Lung (tissue), 12 donors: Measurements from ENCODE around the gene LEMD2. TPM values are rescaled to one million over a fixed set of nuclear protein-coding genes. Genes with fewer than 3 reads are reported as not detected.
A peak's percentile ranks its signal among the peaks of the same experiment; 100 is the strongest.

ENCODE experiments used
- ATAC-seq: fragments of 200-7000 bp; cut with Tn5 transposase; one replicate; pipeline ENCODE4 v1.9.1; 2020; ENCODE audit warnings: moderate number of reproducible peaks; ENCODE audit not compliant: insufficient read depth, low FRiP score
- DNase-seq, 3 donors: peaks; one replicate each; pipeline ENCODE4 v3.0.0-alpha.2; 2013 to 2017
- H3K27ac ChIP-seq, 2 donors: one replicate each; pipeline ENCODE4 v1.5.1; 2013; ENCODE audit warnings: mild to moderate bottlenecking in 2 of 2, moderate library complexity in 2 of 2, control low read depth in 1 of 2, inconsistent platforms in 1 of 2, low read depth in 1 of 2, low read length in 1 of 2
- H3K27me3 ChIP-seq, 3 donors: one replicate each; pipeline ENCODE4 v1.5.1; 2013; ENCODE audit warnings: low read length in 2 of 3; ENCODE audit not compliant: control insufficient read depth in 3 of 3, insufficient read depth in 3 of 3
- H3K36me3 ChIP-seq, 4 donors: one replicate each; pipeline ENCODE4 v1.5.1; 2013; ENCODE audit warnings: low read length in 4 of 4, mild to moderate bottlenecking in 1 of 4, moderate library complexity in 1 of 4; ENCODE audit not compliant: control insufficient read depth in 4 of 4, insufficient read depth in 4 of 4
- H3K4me1 ChIP-seq, 5 donors: one replicate each; pipeline ENCODE4 v1.5.1; 2013; ENCODE audit warnings: low read length in 5 of 5, mild to moderate bottlenecking in 2 of 5, moderate library complexity in 1 of 5; ENCODE audit not compliant: control insufficient read depth in 5 of 5, insufficient read depth in 5 of 5
- H3K4me3 ChIP-seq: one replicate; pipeline ENCODE4 v1.5.1; 2013; ENCODE audit warnings: mild to moderate bottlenecking, control low read depth, moderate library complexity
- H3K9ac ChIP-seq, 2 donors: one replicate each; pipeline ENCODE4 v1.5.1; 2013; ENCODE audit warnings: low read length in 2 of 2, control low read depth in 1 of 2; ENCODE audit not compliant: insufficient read depth in 1 of 2
- H3K9me3 ChIP-seq, 4 donors: one replicate each; pipeline ENCODE4 v1.5.1; 2013; ENCODE audit warnings: low read length in 3 of 4, mild to moderate bottlenecking in 1 of 4, moderate library complexity in 1 of 4; ENCODE audit not compliant: control insufficient read depth in 4 of 4, insufficient read depth in 3 of 4
- WGBS, 2 donors: extraction: QIAGEN DNeasy Blood & Tissue Kit; methylation state at CpG; one replicate each; pipeline ENCODE4 v1.1.7; 2013; 5-methylcytosine and 5-hydroxymethylcytosine counted together
- polyA plus RNA-seq, 2 donors: library from polyadenylated mRNA; stranded (reverse); fragments of 200-250 nt; gene quantifications; one replicate each; pipeline ENCODE4 v1.2.1, GENCODE V29; 2013
- total RNA-seq, 2 donors: library from RNA; depleted of rRNA in 1 of 2; stranded (reverse); fragments of >200 nt in 1 of 2; gene quantifications; one replicate each; pipeline ENCODE4 v1.2.1, GENCODE V29; 2014 to 2021
- TF ChIP-seq, protein P1 (sequence below): IDR thresholded peaks from 2 replicates; pipeline ENCODE4 v1.5.1; 2012; ENCODE audit warnings: mild to moderate bottlenecking; ENCODE audit errors: control extremely low read depth, extremely low read depth
- donor health status: control.
- donor health status: control.
- donor health status: Bipolar disorder and iron deficiency.
- donor health status: healthy.
- donor health status: DM: yes; HTN: yes; CAD: no.

Gene LEMD2
- total and polyA plus RNA-seq, 4 donors, result 52.1 to 63.6 (median 54.5) TPM

DNA sequence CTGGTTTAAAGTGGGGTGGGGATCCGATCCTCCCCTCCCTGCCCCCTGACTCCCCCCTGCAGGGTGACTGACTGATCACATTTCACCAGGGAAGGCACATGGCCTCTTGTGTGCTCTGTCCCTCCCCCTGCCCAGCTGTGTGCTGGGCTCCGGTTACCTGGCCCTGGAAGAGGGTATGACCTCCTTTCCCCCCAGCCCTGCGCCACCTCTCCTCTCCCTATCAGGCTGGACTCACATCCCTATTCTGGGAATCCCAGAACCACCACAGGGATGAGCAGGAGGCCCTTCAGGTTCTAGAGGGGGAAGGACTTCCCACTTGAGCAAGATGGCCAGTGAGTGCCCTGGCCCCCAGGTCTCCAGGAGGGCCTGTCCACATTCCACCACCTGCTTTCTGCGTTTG, 40.1 kb downstream of the LEMD2 start:
- DNase-seq (no peak), ATAC-seq (no peak)
- TF ChIP-seq, protein P1, sequence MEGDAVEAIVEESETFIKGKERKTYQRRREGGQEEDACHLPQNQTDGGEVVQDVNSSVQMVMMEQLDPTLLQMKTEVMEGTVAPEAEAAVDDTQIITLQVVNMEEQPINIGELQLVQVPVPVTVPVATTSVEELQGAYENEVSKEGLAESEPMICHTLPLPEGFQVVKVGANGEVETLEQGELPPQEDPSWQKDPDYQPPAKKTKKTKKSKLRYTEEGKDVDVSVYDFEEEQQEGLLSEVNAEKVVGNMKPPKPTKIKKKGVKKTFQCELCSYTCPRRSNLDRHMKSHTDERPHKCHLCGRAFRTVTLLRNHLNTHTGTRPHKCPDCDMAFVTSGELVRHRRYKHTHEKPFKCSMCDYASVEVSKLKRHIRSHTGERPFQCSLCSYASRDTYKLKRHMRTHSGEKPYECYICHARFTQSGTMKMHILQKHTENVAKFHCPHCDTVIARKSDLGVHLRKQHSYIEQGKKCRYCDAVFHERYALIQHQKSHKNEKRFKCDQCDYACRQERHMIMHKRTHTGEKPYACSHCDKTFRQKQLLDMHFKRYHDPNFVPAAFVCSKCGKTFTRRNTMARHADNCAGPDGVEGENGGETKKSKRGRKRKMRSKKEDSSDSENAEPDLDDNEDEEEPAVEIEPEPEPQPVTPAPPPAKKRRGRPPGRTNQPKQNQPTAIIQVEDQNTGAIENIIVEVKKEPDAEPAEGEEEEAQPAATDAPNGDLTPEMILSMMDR, result no peak
- Histone ChIP-seq H3K4me1 (peaks cover 0 to 65% (median 30%) of the 10 kb centered on the region in 5 donors), H3K27ac (no peak overlapping the region), H3K4me3 (no peak overlapping the region), H3K9ac (no peak overlapping the region), H3K36me3 (no peaks in the 10 kb centered on the region), H3K27me3 (no peaks in the 10 kb centered on the region), H3K9me3 (no peaks in the 10 kb centered on the region)
- WGBS, 2 donors, result 85 to 91% methylated on average over 4 of the region's 4 CpGs

DNA sequence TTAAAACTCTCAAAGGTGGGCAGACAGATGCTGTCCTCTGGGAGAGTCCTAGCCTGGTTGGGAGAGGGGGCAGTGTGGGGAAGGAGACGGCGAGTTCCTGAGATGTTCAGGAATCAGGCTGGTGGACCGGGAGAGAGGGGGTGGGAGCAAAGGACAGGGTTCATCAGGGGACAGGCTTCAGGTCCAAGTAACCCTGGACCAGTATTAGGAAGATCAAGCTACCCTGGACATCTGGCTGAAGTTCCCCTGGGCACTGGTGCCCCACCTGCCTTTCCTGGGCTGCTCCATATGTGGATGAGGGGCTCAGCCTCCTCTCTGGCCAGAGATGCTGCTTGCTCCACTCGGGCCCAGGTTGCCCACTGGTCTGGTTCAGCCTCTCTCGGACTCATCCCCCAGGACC, 41.1 kb downstream of the LEMD2 start:
- no peak overlapping the region for H3K4me3 ChIP-seq
- TF ChIP-seq, protein P1, result no peak
- 89 to 93% methylated on average over 5 of the region's 5 CpGs for WGBS, 2 donors
- ATAC-seq, result no peak
- H3K9ac ChIP-seq, result no peak overlapping the region
- H3K4me1 ChIP-seq, result peaks cover 0 to 73% (median 30%) of the 10 kb centered on the region in 5 donors
- no peaks in the 10 kb centered on the region for H3K9me3 ChIP-seq
- no peaks in the 10 kb centered on the region for H3K36me3 ChIP-seq
- no peak for DNase-seq
- no peak overlapping the region for H3K27ac ChIP-seq
- no peaks in the 10 kb centered on the region for H3K27me3 ChIP-seq

DNA sequence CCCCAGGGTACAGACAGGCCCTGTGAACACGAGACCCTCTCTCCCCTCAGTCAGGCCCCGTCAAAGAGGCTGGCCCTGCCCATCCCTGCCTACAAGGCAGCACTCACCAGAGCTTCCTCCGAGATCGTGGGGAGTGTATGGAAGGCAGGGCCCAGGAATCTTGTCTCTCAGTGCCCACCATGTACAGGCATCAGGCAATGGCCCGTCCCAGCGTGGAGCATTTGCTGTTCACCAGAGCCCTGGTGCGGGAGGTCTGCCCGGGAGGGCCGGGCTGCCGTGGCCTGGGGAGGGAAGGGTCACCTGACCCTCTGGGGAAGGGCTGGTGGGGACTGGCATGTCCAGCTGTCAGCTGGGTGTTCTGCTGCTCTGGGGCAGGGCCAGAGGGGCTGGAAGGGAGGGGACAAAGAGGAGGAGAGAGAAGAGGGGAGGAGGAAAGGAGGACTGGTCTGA, 42.3 kb downstream of the LEMD2 start, which contains the start of gene IP6K3:
Gene IP6K3, minus strand, starts transcription at position 255 of the 450 bp plus-strand sequence. CDS start 11,429 bp downstream, outside the sequence.
- no peaks in the 10 kb centered on the region for H3K9me3 ChIP-seq
- TF ChIP-seq, protein P1, result no peak
- H3K27me3 ChIP-seq, result no peaks in the 10 kb centered on the region
- H3K4me3 ChIP-seq, result peak within 1 kb of the TSS; percentile 25
- H3K9ac ChIP-seq, result peak within 1 kb of the TSS in 1 of 2 donors; percentile 50
- H3K27ac ChIP-seq, result peak within 1 kb of the TSS; percentile 48 to 87
- ATAC-seq, result no peak
- H3K4me1 ChIP-seq, result peaks cover 0 to 66% (median 20%) of the 10 kb centered on the region in 5 donors
- peak; percentile 53 to 70 (median 65) for DNase-seq
- 56 to 75% methylated on average over 10 of the region's 10 CpGs for WGBS, 2 donors
- no peaks in the 10 kb centered on the region for H3K36me3 ChIP-seq

DNA sequence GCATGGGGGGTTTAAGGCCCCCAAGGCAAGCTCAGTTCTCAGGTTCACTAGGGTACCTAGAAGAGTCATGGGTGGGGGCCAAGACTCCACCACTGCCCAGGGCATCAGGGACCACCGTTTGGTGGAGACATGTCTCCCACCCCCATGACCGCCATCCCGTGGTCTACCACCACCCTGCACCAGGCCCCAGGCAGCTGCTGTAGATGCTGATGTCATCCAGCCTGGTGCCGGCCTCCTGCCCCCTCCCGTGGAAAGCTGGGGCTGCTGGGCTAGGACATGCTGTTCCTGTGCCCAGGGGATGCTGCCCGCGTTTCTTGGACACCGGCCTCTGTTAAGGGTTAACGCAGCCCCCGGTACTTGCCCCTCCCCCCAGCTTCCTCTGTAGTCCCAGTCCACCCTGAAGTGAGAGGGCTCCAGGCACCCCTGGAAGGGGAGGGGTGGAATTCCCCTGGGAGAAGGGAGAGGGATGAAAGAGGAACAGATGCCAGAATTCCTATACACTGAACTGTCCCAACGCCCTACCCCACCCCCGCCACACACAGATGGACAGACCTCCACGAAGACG, 42.8 kb downstream of the LEMD2 start:
- TF ChIP-seq, protein P1, result no peak

More for the DNA sequence above, 42.8 kb downstream of the LEMD2 start:
- ATAC-seq (no peak), DNase-seq (peak in 2 of 3 donors; percentile 55 to 75)
- H3K4me3 ChIP-seq, result peak overlapping the region; percentile 25
- no peaks in the 10 kb centered on the region for H3K36me3 ChIP-seq
- 42 to 50% methylated on average over 14 of the region's 14 CpGs for WGBS, 2 donors
- H3K4me1 ChIP-seq, result peaks cover 0 to 61% (median 20%) of the 10 kb centered on the region in 5 donors
- H3K27ac ChIP-seq, result peak overlapping the region; percentile 48 to 87
- no peaks in the 10 kb centered on the region for H3K9me3 ChIP-seq
- peak overlapping the region in 1 of 2 donors; percentile 50 for H3K9ac ChIP-seq
- no peaks in the 10 kb centered on the region for H3K27me3 ChIP-seq
